GM12878 (cell line): Measurements from ENCODE around the gene ZNF496. TPM values are rescaled to one million over a fixed set of nuclear protein-coding genes. Genes with fewer than 3 reads are reported as not detected.

Source experiments
- ATAC-seq: fragments of 200-7000 bp; cut with Tn5 transposase; 3 replicates; pipeline ENCODE4 v1.9.1; 2020; ENCODE audit warnings: mild to moderate bottlenecking, moderate library complexity
- BruUV-seq: library from RNA; stranded (reverse); fragments of 400-500 nt; replicated peaks from 2 replicates; lab custom pipeline; 2021; lab: Mats Ljungman, UMichigan
- CTCF ChIA-PET: fragments of 300-600 bp; sonication (Branson Sonifier 250); formaldehyde crosslinking; extraction: SDS; loops from one replicate; lab custom pipeline; 2021; ENCODE audit warnings: inconsistent platforms; lab: Yijun Ruan, JAX
- POLR2A ChIA-PET: fragments of 350-600 bp; formaldehyde crosslinking; extraction: SDS; loops from one replicate; lab custom pipeline; 2021; ENCODE audit warnings: inconsistent platforms; lab: Charles Lee
- RAD21 ChIA-PET: fragments of 300-600 bp; sonication (Branson Sonifier 250); formaldehyde crosslinking; loops from one replicate; lab custom pipeline; 2023; ENCODE audit warnings: antibody characterized with exemption; ENCODE audit not compliant: unreplicated experiment; lab: Charles Lee
- SMC1A ChIA-PET: fragments of 300-600 bp; sonication (Branson Sonifier 250); formaldehyde crosslinking; loops from one replicate; lab custom pipeline; 2023; ENCODE audit not compliant: unreplicated experiment, uncharacterized antibody; lab: Charles Lee
- DNase-seq: peaks from one replicate; pipeline ENCODE4 v3.0.0-alpha.2; 2011; ENCODE audit warnings: low read depth, low spot score
- FAIRE-seq: peaks from 3 replicates; lab custom pipeline; 2011; peaks lifted over from hg19 to GRCh38; lab: Jason Lieb, UNC
- H2AFZ ChIP-seq: 2 replicates; pipeline ENCODE4 v1.6.0; 2011; ENCODE audit warnings: low read depth, low read length, control low read depth; ENCODE audit not compliant: control insufficient read depth
- H3K27ac ChIP-seq: 2 replicates; pipeline ENCODE4 v1.5.1; 2011; ENCODE audit warnings: control low read depth; ENCODE audit not compliant: control insufficient read depth, insufficient read depth
- H3K27me3 ChIP-seq, 2 experiments: replicated peaks in 1 of 2; 2 replicates each; pipeline versions ENCODE4 v1.6.0 to v1.6.1; 2011; ENCODE audit warnings: low read length in 1 of 2; ENCODE audit not compliant: control insufficient read depth in 2 of 2, insufficient read depth in 2 of 2
- H3K36me3 ChIP-seq, 2 experiments: 2 replicates each; pipeline ENCODE4 v1.5.1; 2011; ENCODE audit warnings: low read length in 1 of 2; ENCODE audit not compliant: control insufficient read depth in 2 of 2, insufficient read depth in 2 of 2
- H3K4me1 ChIP-seq: 2 replicates; pipeline ENCODE4 v1.6.1; 2011; ENCODE audit warnings: mild to moderate bottlenecking, low read length, moderate library complexity, mixed read lengths; ENCODE audit not compliant: control insufficient read depth, insufficient read depth
- H3K4me2 ChIP-seq: 2 replicates; pipeline ENCODE4 v1.6.0; 2011; ENCODE audit warnings: control low read depth; ENCODE audit not compliant: control insufficient read depth, insufficient read depth
- H3K4me3 ChIP-seq: fragments of 200-600 bp; sonication (generic); 2 replicates; pipeline ENCODE4 v1.5.1; 2016
- H3K79me2 ChIP-seq: 2 replicates; pipeline ENCODE4 v1.6.0; 2011; ENCODE audit warnings: low read length; ENCODE audit not compliant: control insufficient read depth, insufficient read depth
- H3K9ac ChIP-seq: 2 replicates; pipeline ENCODE4 v1.8.0; 2011; ENCODE audit warnings: low read length, control low read depth, mixed read lengths; ENCODE audit not compliant: control insufficient read depth, insufficient read depth
- H3K9me3 ChIP-seq: replicated peaks from 3 replicates; pipeline ENCODE4 v1.5.1; 2011; ENCODE audit warnings: mild to moderate bottlenecking, low read length; ENCODE audit not compliant: control insufficient read depth, insufficient read depth
- H4K20me1 ChIP-seq: 2 replicates; pipeline ENCODE4 v1.6.0; 2011; ENCODE audit not compliant: control insufficient read depth, insufficient read depth
- CBX5 ChIP-seq: sonication (generic); IDR thresholded peaks from 2 replicates; pipeline ENCODE4 v1.6.1; 2016; ENCODE audit warnings: low read depth, moderate library complexity, mild to moderate bottlenecking, inconsistent platforms
- CHD1 ChIP-seq: IDR thresholded peaks from 2 replicates; pipeline ENCODE4 v1.6.1; 2012; ENCODE audit warnings: low read depth, low read length, improper control_type of control experiment
- EGR1 ChIP-seq, 2 experiments: IDR thresholded peaks; 1 replicate in 1 of 2; 2 replicates in 1 of 2; pipeline ENCODE4 v1.6.1; 2011 to 2012; ENCODE audit warnings: low read depth in 2 of 2, low read length in 2 of 2, borderline replicate concordance in 1 of 2, mild to moderate bottlenecking in 1 of 2, moderate library complexity in 1 of 2
- FOXK2 ChIP-seq: fragments of 450-650 bp; IDR thresholded peaks from 2 replicates; pipeline ENCODE4 v1.6.1; 2017; ENCODE audit warnings: mild to moderate bottlenecking, moderate library complexity
- IKZF2 ChIP-seq, 2 experiments: fragments of 450-650 bp; IDR thresholded peaks; 2 replicates each; pipeline ENCODE4 v1.6.1; 2017; ENCODE audit warnings: mild to moderate bottlenecking in 2 of 2, moderate library complexity in 2 of 2
- MEF2B ChIP-seq: fragments of 450-650 bp; IDR thresholded peaks from 2 replicates; pipeline ENCODE4 v1.6.1; 2018; ENCODE audit warnings: mild to moderate bottlenecking, moderate library complexity; ENCODE audit not compliant: partially characterized antibody, poor library complexity, severe bottlenecking
- NFIC ChIP-seq: IDR thresholded peaks from 2 replicates; pipeline ENCODE4 v1.6.1; 2012; ENCODE audit warnings: low read depth, mild to moderate bottlenecking, inconsistent platforms, low read length, moderate library complexity
- POLR2A ChIP-seq: IDR thresholded peaks from 2 replicates; pipeline ENCODE4 v1.6.1; 2011; ENCODE audit warnings: low read depth, mild to moderate bottlenecking, low read length
- RCOR1 ChIP-seq: conservative IDR thresholded peaks from 2 replicates; pipeline ENCODE4 v1.6.1; 2012; ENCODE audit warnings: low read depth, low read length, improper control_type of control experiment
- SKIL ChIP-seq: fragments of 450-650 bp; IDR thresholded peaks from 2 replicates; pipeline ENCODE4 v1.6.1; 2017; ENCODE audit warnings: mild to moderate bottlenecking, low read depth, inconsistent platforms; ENCODE audit not compliant: poor library complexity, severe bottlenecking
- SMC3 ChIP-seq: IDR thresholded peaks from 2 replicates; pipeline ENCODE4 v1.6.1; 2011; ENCODE audit warnings: low read length, improper control_type of control experiment, borderline replicate concordance
- SPI1 ChIP-seq: IDR thresholded peaks from 2 replicates; pipeline ENCODE4 v1.6.1; 2011; ENCODE audit warnings: low read depth, mild to moderate bottlenecking, low read length, moderate library complexity, borderline replicate concordance; ENCODE audit not compliant: insufficient read depth
- ZSCAN29 ChIP-seq: fragments of 450-650 bp; IDR thresholded peaks from 2 replicates; pipeline ENCODE4 v1.6.1; 2017; ENCODE audit warnings: mild to moderate bottlenecking, moderate library complexity
- WGBS: methylation state at CpG from one replicate; pipeline ENCODE4 v1.1.6; 2016; ENCODE audit warnings: low lambda C conversion rate; ENCODE audit not compliant: insufficient replicate concordance, insufficient coverage; ENCODE audit errors: missing lambda C conversion rate; 5-methylcytosine and 5-hydroxymethylcytosine counted together
- in situ Hi-C: fragments of 300-500 bp; cut with MboI; formaldehyde crosslinking; loops from 9 replicates; pipeline ENCODE4 v1.14.3; 2018; ENCODE audit warnings: mixed read lengths
- intact Hi-C: fragments of 100-400 bp; cut with micrococcal nuclease; formaldehyde crosslinking; loops from one replicate; pipeline ENCODE4 v1.14.2; 2022; ENCODE audit not compliant: unreplicated experiment
- polyA plus RNA-seq, 11 experiments: library from polyadenylated mRNA; depleted of rRNA in 4 of 11; unstranded in 6 of 11; stranded (reverse) in 5 of 11; fragments of >200 nt; fragmentation: Nextera tagmentation in 4 of 11; fragmentation: Illumina TruSeq in 1 of 11; extraction: Ambion mirVana in 4 of 11; extraction: Trizol in 1 of 11; gene quantifications; 1 replicate in 1 of 11; 2 replicates in 10 of 11; pipeline versions ENCODE4 v1.2.1 to v1.2.3, GENCODE V29; 2011 to 2016; ENCODE audit warnings: inconsistent platforms in 2 of 11, missing spikeins in 2 of 11, low read depth in 1 of 11
- total RNA-seq, 4 experiments: library from RNA; depleted of rRNA in 3 of 4; stranded (reverse); fragments of >200 nt in 3 of 4; fragmentation: Illumina TruSeq in 1 of 4; extraction: Trizol in 1 of 4; gene quantifications; 2 replicates each; pipeline versions ENCODE4 v1.2.1 to v1.2.3, GENCODE V29; 2013 to 2021
- TF ChIP-seq, protein P1 (sequence below): fragments of 450-650 bp; IDR thresholded peaks from 2 replicates; pipeline ENCODE4 v1.6.1; 2017; ENCODE audit warnings: mild to moderate bottlenecking, moderate library complexity
- TF ChIP-seq, protein P2 (sequence below): IDR thresholded peaks from 2 replicates; pipeline ENCODE4 v1.6.1; 2012; ENCODE audit warnings: low read length, inconsistent platforms

ZNF496 gene
- total and polyA plus RNA-seq, 10 of the 15 experiments (the other 5 are each of a cell fraction or from before 2014, with no cell fraction given): 1.6 to 26.4 (median 12.5) TPM

DNA sequence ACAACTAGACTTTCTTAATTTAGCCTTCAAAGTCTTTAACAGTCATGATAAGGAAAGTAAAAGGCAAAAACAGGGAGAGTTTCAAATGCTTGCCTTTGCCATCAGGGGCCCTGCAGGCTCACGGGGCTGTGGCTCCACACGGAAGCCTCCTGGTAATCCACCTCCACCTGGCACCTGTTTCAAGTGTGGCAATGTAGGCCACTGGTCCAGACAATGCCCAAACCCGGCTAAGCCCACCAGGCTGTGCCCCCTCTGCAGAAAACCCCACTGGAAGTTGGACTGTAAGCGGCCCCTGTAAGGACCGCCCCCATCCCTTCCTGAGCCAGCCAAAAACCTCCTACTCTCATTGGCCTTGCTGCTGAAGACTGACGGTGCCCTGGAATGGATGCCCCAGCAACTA lies 43.3 kb downstream of the ZNF496 start:
- Histone ChIP-seq H3K79me2 (no peaks in the 10 kb centered on the region), H3K27ac (no peak overlapping the region), H3K27me3 (no peaks in the 10 kb centered on the region), H2AFZ (no peak overlapping the region), H4K20me1 (no peaks in the 10 kb centered on the region), H3K4me2 (no peak overlapping the region), H3K9me3 (no peaks in the 10 kb centered on the region; the same call in 2 of the 3 replicates), H3K9ac (no peak overlapping the region), H3K4me1 (no peaks in the 10 kb centered on the region), H3K36me3 (no peaks in the 10 kb centered on the region), H3K4me3 (no peak overlapping the region)
- ChIA-PET SMC1A (no interaction called here), POLR2A (no interaction called here), RAD21 (no interaction called here), CTCF (no interaction called here)
- no peak for FAIRE-seq
- intact Hi-C loops: no loop called here
- ATAC-seq: no peak
- in situ Hi-C loops: no loop called here
- 65% methylated on average over 6 of the region's 6 CpGs for WGBS
- TF ChIP-seq POLR2A (no peak), CHD1 (no peak), IKZF2 (IDR thresholded peaks at IDR 0.05) (no peak), FOXK2 (no peak), ZSCAN29 (no peak), NFIC (no peak), SMC3 (no peak), RCOR1 (no peak), CBX5 (no peak), SKIL (no peak), EGR1 (IDR thresholded peaks at IDR 0.05; ENCODE audit: borderline replicate concordance in 1 of 2, low read depth in 2 of 2, low read length in 2 of 2) (no peak), SPI1 (no peak), MEF2B (no peak)
- TF ChIP-seq, protein P1, sequence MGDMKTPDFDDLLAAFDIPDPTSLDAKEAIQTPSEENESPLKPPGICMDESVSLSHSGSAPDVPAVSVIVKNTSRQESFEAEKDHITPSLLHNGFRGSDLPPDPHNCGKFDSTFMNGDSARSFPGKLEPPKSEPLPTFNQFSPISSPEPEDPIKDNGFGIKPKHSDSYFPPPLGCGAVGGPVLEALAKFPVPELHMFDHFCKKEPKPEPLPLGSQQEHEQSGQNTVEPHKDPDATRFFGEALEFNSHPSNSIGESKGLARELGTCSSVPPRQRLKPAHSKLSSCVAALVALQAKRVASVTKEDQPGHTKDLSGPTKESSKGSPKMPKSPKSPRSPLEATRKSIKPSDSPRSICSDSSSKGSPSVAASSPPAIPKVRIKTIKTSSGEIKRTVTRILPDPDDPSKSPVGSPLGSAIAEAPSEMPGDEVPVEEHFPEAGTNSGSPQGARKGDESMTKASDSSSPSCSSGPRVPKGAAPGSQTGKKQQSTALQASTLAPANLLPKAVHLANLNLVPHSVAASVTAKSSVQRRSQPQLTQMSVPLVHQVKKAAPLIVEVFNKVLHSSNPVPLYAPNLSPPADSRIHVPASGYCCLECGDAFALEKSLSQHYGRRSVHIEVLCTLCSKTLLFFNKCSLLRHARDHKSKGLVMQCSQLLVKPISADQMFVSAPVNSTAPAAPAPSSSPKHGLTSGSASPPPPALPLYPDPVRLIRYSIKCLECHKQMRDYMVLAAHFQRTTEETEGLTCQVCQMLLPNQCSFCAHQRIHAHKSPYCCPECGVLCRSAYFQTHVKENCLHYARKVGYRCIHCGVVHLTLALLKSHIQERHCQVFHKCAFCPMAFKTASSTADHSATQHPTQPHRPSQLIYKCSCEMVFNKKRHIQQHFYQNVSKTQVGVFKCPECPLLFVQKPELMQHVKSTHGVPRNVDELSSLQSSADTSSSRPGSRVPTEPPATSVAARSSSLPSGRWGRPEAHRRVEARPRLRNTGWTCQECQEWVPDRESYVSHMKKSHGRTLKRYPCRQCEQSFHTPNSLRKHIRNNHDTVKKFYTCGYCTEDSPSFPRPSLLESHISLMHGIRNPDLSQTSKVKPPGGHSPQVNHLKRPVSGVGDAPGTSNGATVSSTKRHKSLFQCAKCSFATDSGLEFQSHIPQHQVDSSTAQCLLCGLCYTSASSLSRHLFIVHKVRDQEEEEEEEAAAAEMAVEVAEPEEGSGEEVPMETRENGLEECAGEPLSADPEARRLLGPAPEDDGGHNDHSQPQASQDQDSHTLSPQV: no peak
- TF ChIP-seq, protein P2, sequence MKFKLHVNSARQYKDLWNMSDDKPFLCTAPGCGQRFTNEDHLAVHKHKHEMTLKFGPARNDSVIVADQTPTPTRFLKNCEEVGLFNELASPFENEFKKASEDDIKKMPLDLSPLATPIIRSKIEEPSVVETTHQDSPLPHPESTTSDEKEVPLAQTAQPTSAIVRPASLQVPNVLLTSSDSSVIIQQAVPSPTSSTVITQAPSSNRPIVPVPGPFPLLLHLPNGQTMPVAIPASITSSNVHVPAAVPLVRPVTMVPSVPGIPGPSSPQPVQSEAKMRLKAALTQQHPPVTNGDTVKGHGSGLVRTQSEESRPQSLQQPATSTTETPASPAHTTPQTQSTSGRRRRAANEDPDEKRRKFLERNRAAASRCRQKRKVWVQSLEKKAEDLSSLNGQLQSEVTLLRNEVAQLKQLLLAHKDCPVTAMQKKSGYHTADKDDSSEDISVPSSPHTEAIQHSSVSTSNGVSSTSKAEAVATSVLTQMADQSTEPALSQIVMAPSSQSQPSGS: no peak
- no TSS peak for BruUV-seq
- DNase-seq: no peak
